Measurements from ENCODE around the gene CLCN2.
A peak's percentile ranks its signal among the peaks of the same experiment; 100 is the strongest.

Gene CLCN2

DNA sequence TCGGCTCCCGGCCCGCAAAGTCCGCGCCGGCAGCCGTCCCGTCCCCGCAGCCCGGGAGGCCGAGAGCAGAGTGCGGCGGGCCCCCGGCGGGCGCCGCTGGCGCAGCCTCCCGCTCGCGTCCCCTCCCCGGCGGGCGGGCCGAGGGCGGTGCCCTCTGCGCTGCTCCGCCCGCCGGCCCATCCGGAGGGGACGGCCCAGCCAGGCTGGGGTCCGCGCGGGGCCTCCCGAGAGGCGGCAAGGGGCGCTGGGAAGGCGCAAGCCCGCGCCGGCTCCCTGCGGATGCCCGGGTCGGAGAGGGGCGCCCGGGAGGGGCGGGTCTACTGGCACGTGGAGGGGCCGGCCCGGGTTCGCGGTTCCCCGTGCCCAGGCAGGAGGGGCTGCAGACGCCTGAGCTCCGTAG lies at the start of gene CLCN2, which contains the start of gene POLR2H:
Gene CLCN2 (minus strand): TSS at position 74 of the 400 bp plus-strand sequence. CDS start 126 bp downstream, outside the sequence.
Gene POLR2H (plus strand): TSS at position 179 of the 400 bp plus-strand sequence. CDS start 1,783 bp downstream, outside the sequence.
- peak; percentile 40 for DNase-seq

DNA sequence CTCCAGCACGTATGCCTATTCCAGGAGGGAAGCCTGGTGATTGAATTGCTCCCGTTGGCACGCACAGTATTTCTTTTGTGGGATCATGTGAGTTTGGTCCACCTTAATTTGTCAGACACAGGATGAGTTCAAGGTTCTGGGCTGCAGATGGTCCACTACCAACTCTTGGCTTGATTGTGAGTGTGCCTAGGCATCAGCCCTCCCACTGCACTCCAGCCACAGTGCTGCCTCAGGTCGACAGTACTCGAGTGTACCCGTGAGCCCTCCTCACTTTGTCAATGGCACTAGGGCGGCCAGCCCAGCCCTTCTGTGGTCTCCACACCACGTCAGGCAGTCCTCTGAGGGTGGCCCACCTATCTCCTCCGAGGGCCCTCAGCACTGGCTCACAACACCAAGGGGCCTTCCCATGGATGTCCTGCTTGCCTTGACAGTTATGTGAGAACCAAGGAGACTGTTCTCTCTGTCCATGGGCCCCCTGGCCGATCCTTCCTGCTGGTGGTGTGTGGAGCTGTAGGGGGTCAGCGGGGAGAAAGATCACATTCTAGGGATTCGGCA lies 48.6 kb upstream of the CLCN2 start:
- DNase-seq = no peak

DNA sequence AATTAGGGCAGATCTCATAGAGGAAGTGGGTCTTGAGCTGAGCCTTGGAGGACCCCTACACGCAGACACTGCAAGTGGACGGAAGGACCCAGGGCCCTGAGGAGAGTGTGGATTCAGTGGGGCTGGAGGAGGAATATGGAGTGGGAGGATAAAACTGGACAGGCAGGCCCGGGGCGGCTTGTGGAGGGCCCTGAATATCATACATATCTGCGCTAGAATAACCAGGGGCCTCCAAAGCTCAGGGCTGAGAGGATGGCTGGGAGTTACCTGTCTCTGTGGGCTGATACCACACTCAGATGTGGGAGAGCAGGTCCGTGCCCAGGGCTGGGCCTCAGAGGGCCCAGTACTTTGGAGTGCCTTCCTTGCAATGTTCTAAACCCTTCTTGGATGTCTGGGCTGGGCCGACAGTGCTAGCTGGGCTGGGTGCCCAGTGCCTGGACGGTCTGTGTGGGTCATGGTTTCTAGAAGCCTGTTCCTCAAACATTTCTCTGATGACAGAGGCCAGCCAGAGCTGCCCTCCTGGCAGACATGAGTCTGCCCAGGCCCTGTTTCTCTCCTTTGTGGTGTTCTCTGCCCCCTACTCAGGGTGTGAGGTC lies 48.0 kb upstream of the CLCN2 start:
- no peak for DNase-seq

DNA sequence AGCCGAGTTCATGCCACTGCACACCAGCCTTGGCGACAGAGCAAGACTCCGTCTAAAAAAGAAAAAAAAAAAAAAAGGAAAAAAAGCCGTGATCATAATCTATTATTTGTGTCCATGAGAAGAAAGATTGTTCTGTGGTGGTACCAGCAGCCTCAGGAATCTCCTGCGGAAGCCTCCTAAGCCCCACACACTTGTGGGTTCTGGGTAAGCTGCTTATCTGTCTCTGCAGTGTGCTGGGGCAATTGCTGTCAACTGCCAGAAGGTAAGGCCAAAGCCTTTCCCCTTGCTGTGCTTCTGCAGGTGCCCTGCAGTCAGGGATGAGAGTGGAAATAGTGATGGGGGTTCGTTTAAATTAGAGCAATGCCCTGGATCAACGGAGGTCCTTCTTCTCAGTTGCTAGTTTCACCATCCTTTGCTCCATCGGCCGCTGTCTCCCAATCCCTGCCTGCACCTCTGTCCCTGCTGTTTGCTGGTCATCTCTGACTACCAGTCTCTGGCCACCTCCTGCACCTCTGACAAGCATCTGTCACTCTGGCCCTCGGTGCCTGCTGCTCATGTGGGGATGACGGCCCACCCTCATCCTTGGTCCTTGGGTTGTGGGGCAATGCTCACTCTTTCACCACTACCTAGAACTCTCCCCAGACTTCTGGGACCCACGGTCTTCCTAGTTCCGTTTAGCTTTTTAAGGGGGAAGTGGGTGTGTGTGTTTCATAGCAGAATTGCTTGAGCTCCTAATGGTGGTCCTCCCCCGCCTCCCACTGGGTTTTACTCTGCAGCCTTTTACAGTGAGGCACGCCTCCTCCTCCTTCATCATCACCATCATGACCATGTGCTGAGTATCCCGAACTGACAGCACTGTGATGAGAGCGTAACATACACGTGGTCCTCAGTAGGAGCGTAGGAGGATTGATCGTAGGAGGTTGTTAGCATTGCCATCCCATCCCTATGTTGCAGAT lies 43.9 kb upstream of the CLCN2 start:
- DNase-seq = no peak

DNA sequence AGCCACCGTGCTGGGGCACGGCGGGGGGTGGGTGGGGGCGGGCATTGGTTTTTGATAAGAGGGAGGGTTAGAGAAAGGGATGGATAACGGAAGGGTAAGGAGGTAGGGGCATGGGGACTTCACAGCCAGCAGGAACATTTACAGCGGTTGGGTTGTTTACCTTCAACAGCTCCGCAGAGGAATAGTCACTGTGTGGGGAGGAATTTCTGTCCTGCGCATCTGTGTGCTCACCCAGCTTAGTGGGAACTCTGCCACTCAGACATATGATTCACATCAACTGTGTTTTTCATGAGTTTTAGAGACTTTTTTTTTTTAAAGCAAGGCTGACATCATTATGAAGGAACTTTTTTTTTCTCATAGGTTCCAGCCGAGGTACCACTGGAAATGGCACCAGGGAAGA lies 38.0 kb upstream of the CLCN2 start:
- no peak for DNase-seq

DNA sequence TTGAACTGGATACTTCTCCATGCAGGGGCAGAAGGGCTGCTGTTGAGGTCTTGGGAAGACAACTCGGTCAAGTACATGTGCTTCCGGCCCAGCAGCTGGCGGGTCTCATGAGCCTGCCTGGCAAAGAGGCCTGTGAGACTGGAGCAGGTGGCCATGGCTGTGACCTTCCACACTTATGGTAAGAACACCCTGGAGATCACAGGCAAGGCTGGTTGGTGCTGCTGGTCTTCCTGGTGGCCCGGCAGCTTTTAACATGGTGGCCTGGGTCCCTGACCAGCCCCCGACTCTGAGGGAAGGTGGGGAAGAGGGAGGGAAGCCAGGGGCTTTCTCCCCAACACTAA lies 33.9 kb upstream of the CLCN2 start:
- DNase-seq = no peak

DNA sequence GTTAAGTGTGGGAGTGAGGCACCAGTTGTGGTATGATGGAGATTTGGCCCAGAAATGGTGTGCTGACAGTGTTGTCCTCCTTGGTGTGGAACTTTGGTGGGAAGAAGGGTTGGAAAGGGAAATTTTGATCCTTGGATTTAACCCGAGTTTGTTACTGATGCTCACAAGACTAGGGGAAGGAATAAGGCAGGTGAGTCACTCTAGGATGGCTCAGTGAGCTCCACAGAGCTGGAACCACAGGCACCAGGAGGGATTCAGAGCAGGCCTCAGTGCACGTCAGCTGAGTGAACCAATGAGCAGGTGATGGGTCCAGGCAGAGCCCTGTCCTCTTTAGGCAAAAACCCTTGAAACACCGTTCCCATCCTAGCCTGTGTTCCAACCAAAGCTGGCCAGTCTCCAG lies 29.9 kb upstream of the CLCN2 start:
- no peak for DNase-seq

DNA sequence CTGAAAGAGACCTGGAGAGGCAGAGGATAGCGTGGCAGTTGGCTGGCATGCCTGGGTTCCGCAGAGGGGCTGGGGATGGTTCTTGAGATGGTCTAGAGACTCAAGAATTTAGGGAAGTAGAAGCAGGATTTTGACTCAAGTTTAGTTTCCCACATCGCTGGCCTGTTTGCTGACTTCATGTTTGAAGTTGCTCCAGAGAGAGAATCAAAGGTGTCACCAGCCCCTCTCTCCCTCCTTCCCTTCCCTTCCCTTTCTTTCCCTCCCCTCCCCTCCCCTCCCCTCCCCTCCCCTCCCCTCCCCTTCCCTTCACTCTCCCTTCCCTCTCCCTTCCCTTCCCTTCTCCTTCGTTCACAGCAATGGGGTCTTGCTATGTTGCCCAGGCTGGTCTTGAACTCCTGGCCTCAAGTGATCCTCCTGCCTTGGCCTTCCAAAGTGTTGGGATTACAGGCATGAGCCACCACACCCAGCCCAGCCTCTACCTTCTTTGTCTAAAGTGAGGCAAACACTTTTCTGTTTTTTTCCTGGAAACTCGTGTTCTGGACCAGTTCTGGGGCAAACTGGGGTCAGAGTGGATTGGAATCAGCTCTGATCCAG lies 28.6 kb upstream of the CLCN2 start:
- DNase-seq = no peak

DNA sequence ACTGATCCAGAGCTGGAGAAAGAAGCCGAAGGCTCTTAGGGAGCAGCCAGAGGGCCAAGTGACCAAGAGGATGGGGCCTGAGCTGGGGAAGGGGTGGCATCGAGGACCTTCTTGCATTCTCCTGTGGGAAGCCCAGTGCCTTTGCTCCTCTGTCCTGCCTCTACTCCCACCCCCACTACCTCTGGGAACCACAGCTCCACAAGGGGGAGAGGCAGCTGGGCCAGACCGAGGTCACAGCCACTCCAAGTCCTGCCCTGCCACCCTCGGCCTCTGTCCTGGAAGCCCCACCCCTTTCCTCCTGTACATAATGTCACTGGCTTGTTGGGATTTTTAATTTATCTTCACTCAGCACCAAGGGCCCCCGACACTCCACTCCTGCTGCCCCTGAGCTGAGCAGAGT lies 28.0 kb upstream of the CLCN2 start:
- no peak for DNase-seq

DNA sequence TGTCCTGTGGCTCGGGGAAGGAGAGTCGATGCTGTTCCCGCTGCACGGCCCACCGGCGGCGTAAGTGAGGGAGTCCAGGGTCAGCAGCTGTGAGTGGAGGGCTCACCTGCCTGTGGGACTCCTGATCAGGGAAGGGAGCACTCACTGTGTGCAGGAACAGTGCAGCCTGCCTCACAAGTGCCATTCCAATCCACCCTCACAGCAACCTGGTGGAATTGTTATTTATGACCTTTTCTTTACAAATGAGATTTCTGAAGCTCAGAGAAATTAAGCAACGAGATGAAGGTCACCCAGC lies 27.5 kb upstream of the CLCN2 start:
- DNase-seq = no peak

DNA sequence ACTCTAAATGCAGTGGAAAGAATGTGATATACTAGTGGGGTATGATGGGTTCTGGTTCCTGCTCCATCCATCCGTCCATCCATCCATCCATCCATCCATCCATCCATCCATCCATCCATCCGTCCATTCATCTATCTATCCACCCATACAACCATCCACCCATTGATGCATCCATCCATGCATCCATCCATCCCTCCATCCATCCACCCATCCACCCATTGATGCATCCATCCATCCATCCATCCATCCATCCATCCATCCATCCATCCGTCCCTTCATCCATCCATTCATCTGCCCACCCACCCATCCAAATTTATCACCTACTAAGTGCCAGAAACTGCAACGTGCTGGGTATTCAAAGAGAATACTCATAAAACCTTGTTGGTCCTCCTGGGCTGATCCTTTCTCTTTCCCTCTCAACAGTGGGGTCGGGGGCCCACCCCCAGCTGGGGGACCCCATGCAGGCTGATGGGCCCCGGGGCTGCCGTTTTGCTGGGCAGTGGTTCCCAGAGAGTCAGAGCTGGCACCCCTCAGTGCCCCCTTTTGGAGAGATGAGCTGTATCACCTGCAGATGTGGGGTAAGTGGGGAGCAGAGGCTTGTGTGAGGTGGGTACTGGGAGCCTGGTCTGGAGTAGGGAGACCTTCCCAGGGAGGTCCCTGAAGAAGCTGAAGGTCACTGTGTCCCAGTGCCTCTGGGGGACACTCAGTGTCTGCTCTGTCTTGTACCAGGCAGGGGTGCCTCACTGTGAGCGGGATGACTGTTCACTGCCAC lies 26.9 kb upstream of the CLCN2 start:
- DNase-seq = no peak

DNA sequence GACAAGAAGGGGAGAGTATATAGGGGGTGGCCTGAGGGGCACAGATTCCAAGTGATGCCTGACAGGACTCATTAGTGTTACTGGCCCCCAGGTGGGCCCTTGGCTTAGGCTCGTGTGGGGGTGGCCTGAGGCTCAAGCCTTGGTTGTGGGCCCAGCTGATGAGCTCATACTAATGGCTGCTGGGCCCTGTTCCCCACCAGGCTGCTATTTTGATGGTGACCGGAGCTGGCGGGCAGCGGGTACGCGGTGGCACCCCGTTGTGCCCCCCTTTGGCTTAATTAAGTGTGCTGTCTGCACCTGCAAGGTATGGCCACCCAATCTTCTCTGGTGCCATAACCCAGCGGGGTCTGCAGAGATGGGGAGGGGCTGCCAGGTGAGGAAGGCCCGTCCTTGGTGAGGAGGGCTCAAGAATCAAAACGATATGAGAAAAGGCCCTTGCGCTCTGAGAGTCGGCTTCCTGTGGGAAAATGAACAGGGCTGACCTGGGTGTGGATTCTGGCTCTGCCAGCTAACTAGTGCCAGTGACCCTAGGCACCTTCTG lies 25.8 kb upstream of the CLCN2 start:
- no peak for DNase-seq

DNA sequence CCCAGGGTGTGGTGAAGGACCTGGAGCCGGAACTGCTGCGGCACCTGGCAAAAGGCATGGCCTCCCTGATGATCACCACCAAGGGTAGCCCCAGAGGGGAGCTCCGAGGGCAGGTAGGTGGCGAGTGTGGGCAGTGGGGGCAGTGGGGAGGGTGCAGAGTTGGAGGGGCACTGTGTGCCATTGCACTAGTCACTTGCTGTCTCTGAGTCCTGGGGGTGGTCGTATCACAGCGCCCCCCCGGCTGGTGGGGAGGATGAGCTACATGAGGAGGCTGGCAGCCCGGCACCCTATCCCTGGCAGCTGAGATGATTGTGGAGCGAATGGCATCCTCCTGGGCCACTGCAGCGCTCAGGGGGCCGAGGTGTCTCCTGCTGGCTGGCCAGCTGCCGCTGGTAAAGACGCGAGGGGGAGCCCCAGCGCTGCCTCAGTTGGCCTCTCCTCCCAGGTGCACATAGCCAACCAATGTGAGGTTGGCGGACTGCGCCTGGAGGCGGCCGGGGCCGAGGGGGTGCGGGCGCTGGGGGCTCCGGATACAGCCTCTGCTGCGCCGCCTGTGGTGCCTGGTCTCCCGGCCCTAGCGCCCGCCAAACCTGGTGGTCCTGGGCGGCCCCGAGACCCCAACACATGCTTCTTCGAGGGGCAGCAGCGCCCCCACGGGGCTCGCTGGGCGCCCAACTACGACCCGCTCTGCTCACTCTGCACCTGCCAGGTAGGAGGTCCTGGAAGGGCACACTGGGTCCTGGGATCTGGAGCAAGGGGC lies 24.8 kb upstream of the CLCN2 start:
- DNase-seq = no peak

DNA sequence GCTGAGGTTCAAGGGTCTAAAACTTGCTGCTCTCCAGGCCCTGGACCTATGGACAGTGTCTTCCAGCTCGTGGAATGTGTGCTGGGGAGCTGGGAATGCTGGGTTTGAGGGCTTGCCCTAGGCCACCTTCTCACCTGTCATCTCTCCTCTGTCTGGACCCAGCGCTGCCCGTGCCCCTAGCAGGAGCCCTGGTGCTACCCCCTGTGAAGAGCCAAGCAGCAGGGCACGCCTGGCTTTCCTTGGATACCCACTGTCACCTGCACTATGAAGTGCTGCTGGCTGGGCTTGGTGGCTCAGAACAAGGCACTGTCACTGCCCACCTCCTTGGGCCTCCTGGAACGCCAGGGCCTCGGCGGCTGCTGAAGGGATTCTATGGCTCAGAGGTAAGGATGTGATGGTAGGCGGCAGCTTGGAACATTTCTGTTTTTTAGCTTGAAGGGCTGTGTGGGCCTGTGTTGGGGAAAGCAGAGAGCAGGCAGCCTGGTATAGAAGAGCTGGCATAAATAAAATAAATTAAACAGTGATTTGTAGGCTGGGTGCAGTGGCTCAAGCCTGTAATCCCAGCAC lies 23.5 kb upstream of the CLCN2 start:
- DNase-seq = no peak

DNA sequence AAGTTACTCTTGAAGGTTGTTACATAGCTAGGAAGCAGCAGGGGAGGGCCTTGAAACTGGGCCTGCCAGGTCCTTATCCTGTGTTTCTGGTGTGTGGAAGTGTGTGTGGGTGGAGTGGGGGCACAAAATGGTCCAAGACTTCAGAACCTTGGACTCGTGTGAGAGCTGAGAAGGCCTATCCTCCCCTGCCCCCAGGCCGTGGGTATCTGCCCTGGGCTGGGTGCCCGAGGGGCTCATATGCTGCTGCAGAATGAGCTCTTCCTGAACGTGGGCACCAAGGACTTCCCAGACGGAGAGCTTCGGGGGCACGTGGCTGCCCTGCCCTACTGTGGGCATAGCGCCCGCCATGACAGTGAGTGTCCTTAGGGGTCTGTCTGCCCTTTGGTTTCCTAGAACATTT lies 22.9 kb upstream of the CLCN2 start:
- no peak for DNase-seq

DNA sequence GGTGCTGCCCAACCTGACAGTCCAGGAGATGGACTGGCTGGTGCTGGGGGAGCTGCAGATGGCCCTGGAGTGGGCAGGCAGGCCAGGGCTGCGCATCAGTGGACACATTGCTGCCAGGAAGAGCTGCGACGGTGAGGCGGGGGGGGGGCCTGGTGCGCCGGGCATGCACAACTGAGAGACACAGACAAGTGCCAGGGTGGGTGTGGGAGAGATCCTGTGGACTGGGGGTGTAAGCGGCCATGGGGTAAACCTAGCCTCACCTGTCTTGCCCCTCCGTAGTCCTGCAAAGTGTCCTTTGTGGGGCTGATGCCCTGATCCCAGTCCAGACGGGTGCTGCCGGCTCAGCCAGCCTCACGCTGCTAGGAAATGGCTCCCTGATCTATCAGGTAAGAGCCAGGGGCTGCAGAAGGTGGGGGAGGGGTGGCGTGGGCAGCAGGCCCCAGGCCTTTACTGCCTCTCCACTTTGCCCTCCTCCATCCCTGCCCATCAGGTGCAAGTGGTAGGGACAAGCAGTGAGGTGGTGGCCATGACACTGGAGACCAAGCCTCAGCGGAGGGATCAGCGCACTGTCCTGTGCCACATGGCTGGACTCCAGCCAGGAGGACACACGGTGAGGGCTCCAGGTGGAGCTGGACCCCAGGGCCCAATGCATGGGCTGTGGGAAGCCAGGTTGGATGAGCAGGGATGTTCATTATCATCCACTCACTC lies 21.8 kb upstream of the CLCN2 start:
- DNase-seq = no peak

DNA sequence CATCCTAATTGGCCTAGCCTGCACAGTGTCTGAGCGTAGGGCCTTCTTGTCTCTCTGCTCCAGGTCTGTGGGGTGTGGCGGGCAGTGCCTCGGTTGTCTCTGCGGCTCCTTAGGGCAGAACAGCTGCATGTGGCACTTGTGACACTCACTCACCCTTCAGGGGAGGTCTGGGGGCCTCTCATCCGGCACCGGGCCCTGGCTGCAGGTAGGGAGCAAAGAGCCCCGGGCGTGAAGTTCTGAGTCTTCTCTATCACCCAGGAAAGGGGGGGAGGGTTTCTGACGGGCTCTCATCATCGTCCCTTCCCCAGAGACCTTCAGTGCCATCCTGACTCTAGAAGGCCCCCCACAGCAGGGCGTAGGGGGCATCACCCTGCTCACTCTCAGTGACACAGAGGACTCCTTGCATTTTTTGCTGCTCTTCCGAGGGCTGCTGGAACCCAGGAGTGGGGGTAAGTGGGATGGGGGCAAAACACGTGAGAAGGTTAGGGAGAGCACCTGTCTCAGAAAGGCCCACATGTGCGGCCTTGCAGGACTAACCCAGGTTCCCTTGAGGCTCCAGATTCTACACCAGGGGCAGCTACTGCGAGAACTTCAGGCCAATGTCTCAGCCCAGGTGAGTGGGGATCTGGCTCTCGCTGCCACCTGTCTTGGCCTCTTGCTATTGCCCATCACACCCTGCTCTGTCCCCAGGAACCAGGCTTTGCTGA lies 21.1 kb upstream of the CLCN2 start:
- no peak for DNase-seq

DNA sequence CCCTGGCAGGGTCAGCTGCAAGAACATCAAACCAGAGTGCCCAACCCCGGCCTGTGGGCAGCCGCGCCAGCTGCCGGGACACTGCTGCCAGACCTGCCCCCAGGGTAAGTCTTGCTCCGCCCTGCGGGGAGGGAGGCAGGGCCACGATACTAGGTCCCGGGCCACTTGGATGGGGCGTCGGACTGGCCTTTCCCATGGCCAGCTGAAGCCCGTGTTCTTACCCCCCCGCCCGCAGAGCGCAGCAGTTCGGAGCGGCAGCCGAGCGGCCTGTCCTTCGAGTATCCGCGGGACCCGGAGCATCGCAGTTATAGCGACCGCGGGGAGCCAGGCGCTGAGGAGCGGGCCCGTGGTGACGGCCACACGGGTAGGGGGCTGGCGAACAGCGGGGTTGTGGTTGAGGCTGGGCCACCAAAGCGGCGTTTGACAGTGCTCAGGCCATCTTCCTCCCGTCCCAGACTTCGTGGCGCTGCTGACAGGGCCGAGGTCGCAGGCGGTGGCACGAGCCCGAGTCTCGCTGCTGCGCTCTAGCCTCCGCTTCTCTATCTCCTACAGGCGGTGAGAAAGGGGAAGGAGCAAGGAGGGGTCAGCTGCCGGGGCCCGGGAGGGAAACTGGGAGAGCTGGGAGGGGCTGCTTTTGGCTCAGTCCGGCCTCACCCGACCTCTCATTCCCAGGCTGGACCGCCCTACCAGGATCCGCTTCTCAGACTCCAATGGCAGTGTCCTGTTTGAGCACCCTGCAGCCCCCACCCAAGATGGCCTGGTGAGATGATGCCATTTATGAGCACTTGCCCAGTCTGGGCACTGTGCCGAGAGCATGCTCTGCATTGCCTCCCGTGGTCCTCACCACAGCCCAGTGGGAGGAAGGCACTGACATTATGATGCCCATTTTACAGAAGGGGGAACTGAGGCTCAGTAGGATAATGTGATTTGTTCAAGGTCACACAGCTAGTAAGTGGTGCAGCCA lies 20.1 kb upstream of the CLCN2 start:
- DNase-seq = no peak

DNA sequence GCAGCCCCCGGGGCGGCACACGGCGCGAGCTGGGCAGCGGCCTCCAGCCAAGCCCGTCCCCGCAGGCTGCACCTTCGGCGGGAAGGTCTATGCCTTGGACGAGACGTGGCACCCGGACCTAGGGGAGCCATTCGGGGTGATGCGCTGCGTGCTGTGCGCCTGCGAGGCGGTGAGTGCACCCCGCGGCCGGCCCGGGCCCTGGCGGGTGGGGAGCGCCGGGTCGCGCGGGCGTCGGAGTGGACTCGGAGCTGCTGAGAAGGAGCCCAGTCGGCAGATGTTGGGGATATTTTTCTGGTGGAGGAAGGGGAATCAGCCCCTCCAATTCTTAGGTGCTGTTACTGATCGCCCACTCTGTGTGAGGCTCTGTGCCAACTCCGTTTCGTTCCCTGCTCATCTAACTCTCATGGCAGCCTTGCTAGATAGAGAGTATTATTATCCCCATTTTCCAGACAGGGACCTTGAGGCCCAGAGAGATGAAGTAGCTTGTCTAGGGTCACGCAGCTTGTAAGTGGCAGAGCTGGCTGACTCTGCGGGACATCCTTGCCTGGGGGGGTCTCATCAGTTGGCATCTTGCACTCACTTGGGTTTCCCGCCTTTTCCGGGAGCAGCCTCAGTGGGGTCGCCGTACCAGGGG lies 19.3 kb upstream of the CLCN2 start:
- no peak for DNase-seq
